ENCODE results near the gene MAST2. TPM values are rescaled to one million over a fixed set of nuclear protein-coding genes. Genes with fewer than 3 reads are reported as not detected.
"Not testable (repeated sequence)": the region's sequence is repeated elsewhere in the genome, so short reads cannot be mapped to it uniquely, and the experiment has no call there.

Gene MAST2
- total RNA-seq, 1 experiment from 2014 or later = 36.2 TPM

DNA sequence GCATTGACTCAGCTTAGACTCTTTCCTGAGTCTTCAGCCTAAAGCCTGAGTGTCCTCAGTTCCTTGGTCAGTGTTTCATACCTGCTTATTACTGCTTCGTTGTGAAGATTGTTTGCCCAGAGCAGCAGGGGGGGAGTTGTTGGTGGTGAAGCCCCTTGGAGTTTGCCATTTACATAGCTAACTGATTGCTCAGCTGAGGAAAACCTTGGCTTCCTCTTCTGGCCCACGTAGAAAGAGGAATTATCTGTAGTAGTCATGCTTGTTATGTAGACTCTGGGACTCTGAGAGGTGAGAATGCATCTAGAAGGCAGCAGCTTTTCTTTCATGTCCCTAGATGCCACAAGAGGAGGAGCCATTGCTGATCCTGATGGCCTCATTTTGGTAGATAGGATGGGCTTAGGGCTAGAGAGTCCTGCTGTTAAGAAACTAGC, 125.9 kb downstream of the MAST2 start:
- CTCF ChIA-PET = interaction anchor here (0.8 kb wide), 1 partner anchor 18 kb away, joined by 6 read pairs; no protein-coding TSS in a partner anchor
- Mint-ChIP-seq H3K9me3 (ENCODE audit: low read depth, unreplicated experiment) (no peaks in the 10 kb centered on the region), H3K4me1 (ENCODE audit: low read depth, unreplicated experiment) (peaks cover 38% of the 10 kb centered on the region), H3K27ac (ENCODE audit: unreplicated experiment) (peak overlapping the region; percentile 52), H3K4me3 (ENCODE audit: low read depth, unreplicated experiment) (no peak overlapping the region), H3K36me3 (ENCODE audit: insufficient read depth, unreplicated experiment) (no peaks in the 10 kb centered on the region), H3K27me3 (ENCODE audit: unreplicated experiment) (no peaks in the 10 kb centered on the region)
- no TSS peak for BruUV-seq (replicated peaks)
- DNase-seq = no peak
- TF ChIP-seq, protein P1, sequence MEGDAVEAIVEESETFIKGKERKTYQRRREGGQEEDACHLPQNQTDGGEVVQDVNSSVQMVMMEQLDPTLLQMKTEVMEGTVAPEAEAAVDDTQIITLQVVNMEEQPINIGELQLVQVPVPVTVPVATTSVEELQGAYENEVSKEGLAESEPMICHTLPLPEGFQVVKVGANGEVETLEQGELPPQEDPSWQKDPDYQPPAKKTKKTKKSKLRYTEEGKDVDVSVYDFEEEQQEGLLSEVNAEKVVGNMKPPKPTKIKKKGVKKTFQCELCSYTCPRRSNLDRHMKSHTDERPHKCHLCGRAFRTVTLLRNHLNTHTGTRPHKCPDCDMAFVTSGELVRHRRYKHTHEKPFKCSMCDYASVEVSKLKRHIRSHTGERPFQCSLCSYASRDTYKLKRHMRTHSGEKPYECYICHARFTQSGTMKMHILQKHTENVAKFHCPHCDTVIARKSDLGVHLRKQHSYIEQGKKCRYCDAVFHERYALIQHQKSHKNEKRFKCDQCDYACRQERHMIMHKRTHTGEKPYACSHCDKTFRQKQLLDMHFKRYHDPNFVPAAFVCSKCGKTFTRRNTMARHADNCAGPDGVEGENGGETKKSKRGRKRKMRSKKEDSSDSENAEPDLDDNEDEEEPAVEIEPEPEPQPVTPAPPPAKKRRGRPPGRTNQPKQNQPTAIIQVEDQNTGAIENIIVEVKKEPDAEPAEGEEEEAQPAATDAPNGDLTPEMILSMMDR (IDR thresholded peaks at IDR 0.05; ENCODE audit: unreplicated experiment) = no peak
- intact Hi-C loops (cut with micrococcal nuclease; ENCODE audit: unreplicated experiment) = no loop called here

DNA sequence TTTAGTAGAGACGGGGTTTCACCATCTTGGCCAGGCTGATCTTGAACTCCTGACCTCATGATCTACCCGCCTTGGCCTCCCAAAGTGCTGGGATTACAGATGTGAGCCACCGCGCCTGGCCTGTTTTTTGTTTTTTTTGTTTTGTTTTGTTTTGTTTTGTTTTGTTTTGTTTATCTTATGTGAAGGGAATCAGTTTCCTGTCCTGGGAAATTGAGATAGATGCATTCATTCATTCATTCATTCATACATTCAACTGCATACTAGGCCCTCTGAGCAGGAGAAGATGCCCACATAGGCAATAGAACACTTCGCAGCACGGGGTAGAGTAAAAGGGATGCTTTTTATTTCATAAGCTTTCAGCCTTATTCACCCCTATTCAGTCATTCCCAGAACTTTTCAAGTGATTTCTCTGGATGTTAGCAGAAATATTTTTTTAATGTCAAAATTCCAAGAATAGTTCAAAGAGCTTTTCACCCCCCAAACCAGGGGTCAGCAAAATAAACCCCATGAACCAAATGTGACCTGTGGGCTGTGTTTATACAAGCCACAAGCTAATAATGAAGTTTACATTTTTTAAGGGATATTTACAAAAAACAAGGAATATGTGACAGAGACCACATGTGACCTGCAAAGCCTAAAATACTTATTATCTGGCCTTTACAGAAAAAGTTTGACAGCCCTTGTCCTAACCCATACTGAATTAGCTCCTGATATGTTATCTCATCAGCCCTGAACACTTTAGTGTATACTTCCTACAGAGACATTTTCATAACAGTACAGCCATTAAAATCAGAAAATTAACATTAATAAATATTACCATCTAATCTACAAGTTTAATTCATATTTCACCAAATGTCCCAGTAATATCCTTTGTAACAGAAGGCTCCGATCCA, 127.1 kb downstream of the MAST2 start:
- BruUV-seq (replicated peaks) = no TSS peak
- Mint-ChIP-seq H3K4me3 (ENCODE audit: low read depth, unreplicated experiment) (no peak overlapping the region), H3K4me1 (ENCODE audit: low read depth, unreplicated experiment) (peaks cover 26% of the 10 kb centered on the region), H3K27me3 (ENCODE audit: unreplicated experiment) (no peaks in the 10 kb centered on the region), H3K36me3 (ENCODE audit: insufficient read depth, unreplicated experiment) (no peaks in the 10 kb centered on the region), H3K27ac (ENCODE audit: unreplicated experiment) (no peak overlapping the region), H3K9me3 (ENCODE audit: low read depth, unreplicated experiment) (no peaks in the 10 kb centered on the region)
- intact Hi-C loops (cut with micrococcal nuclease; ENCODE audit: unreplicated experiment) = no loop called here
- DNase-seq = no peak
- CTCF ChIA-PET = no interaction called here
- TF ChIP-seq, protein P1 (IDR thresholded peaks at IDR 0.05; ENCODE audit: unreplicated experiment) = no peak

DNA sequence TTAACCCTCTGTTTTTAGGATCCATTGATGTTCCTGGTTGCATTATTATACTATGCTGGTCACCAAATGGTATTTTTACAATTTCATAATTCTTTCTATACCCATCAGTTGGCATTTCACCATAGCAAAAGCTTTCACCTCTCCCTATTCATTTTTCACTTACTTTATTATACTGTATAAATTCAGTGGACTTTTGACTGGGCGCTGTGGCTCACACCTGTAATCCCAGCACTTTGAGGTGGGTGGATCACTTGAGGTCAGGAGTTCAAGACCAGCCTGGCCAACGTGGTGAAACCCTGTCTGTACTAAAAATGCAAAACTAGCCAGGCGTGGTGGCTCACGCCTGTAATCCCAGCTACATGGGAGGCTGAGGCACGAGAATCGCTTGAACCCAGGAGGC, 128.8 kb downstream of the MAST2 start:
- H3K27me3 Mint-ChIP-seq (ENCODE audit: unreplicated experiment); H3K36me3 Mint-ChIP-seq (ENCODE audit: insufficient read depth, unreplicated experiment); H3K27ac Mint-ChIP-seq (ENCODE audit: unreplicated experiment); BruUV-seq (replicated peaks); H3K9me3 Mint-ChIP-seq (ENCODE audit: low read depth, unreplicated experiment); CTCF ChIA-PET; DNase-seq; H3K4me3 Mint-ChIP-seq (ENCODE audit: low read depth, unreplicated experiment); intact Hi-C loops (cut with micrococcal nuclease; ENCODE audit: unreplicated experiment): not testable (repeated sequence)
- H3K4me1 Mint-ChIP-seq (ENCODE audit: low read depth, unreplicated experiment) = peaks cover 14% of the 10 kb centered on the region

DNA sequence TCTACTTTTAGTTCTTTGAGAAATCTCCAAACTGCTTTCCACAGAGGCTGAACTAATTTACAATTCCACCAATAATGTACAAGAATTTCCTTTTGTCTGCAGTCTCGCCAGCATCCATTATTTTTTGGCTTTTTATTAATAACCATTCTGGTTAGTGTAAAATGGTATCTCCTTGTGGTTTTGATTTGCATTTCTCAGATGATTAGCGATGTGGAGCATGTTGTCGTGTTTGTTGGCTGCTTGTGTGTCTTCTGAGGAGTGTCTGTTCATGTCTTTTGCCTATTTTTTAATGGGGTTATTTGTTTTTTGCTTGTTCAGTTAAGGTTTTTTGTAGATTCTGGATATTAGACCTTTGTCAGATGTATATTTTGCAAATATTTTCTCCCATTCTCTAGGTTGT, 131.5 kb downstream of the MAST2 start:
- TF ChIP-seq, protein P1 (IDR thresholded peaks at IDR 0.05; ENCODE audit: unreplicated experiment) = no peak
- no peak overlapping the region for H3K27ac Mint-ChIP-seq (ENCODE audit: unreplicated experiment)
- no peaks in the 10 kb centered on the region for H3K4me1 Mint-ChIP-seq (ENCODE audit: low read depth, unreplicated experiment)
- DNase-seq = no peak
- H3K9me3 Mint-ChIP-seq (ENCODE audit: low read depth, unreplicated experiment) = no peaks in the 10 kb centered on the region
- no peaks in the 10 kb centered on the region for H3K36me3 Mint-ChIP-seq (ENCODE audit: insufficient read depth, unreplicated experiment)
- H3K4me3 Mint-ChIP-seq (ENCODE audit: low read depth, unreplicated experiment) = no peak overlapping the region
- intact Hi-C loops (cut with micrococcal nuclease; ENCODE audit: unreplicated experiment) = no loop called here
- no peaks in the 10 kb centered on the region for H3K27me3 Mint-ChIP-seq (ENCODE audit: unreplicated experiment)
- BruUV-seq (replicated peaks) = no TSS peak
- CTCF ChIA-PET = no interaction called here

DNA sequence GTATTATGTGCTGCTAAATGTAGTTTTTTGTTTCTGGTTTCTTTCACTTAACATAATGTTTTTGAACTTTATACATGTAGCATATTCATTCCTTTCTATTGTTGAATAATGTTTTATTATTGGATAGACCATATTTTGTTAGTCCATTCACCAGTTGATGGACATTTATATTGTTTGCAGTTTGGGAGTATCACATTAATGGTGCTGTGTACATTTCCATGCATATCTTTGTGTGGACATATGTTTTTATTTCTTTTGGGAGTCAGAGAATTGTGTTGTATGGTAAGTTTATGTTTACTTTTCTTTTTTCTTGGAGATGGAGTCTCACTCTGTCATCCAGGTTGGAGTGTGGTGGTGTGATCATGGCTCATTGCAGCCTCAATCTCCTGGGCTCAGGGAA, 134.6 kb downstream of the MAST2 start:
- intact Hi-C loops (cut with micrococcal nuclease; ENCODE audit: unreplicated experiment) = no loop called here
- Mint-ChIP-seq H3K4me1 (ENCODE audit: low read depth, unreplicated experiment) (peaks cover 2% of the 10 kb centered on the region), H3K9me3 (ENCODE audit: low read depth, unreplicated experiment) (peaks cover 2% of the 10 kb centered on the region), H3K4me3 (ENCODE audit: low read depth, unreplicated experiment) (no peak overlapping the region), H3K27me3 (ENCODE audit: unreplicated experiment) (no peaks in the 10 kb centered on the region), H3K27ac (ENCODE audit: unreplicated experiment) (no peak overlapping the region), H3K36me3 (ENCODE audit: insufficient read depth, unreplicated experiment) (no peaks in the 10 kb centered on the region)
- CTCF ChIA-PET = interaction anchor here (0.6 kb wide), 1 partner anchor 48 kb away, joined by 3 read pairs; no protein-coding TSS in a partner anchor
- BruUV-seq (replicated peaks) = no TSS peak
- TF ChIP-seq, protein P1 (IDR thresholded peaks at IDR 0.05; ENCODE audit: unreplicated experiment) = no peak
- DNase-seq = no peak

All from Calu3 (cell line).